22Rv1 (cell line): ENCODE results near the gene CLTA.

Experiments used
- ZFX ChIP-seq: fragments of 450-650 bp; IDR thresholded peaks from 2 replicates; pipeline ENCODE4 v1.6.1; 2017; ENCODE audit warnings: antibody characterized with exemption, borderline replicate concordance
- TF ChIP-seq, protein P1 (sequence below): fragments of 450-650 bp; IDR thresholded peaks from 2 replicates; pipeline ENCODE4 v1.5.1; 2017; ENCODE audit warnings: mild to moderate bottlenecking

DNA sequence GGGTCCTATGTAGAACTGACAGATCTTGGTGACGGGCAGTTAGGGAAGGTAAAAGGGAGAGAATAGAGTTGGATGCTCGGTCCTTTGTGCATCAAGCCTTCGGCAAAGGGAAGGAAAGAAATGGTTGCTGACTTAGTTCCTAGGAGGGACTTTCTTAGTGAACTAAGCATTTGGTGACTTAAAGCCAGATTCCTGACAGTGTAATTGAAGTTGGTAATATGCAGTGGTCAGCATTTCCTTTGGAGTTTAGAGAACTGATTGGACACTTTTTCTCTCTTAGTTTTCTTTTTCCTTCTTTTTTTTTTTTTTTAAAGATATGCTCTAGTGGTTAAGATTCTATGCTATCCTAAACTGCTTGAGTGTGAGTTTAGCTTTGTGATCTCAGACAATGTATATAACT is 2.3 kb downstream of the CLTA start:
- TF ChIP-seq, protein P1, sequence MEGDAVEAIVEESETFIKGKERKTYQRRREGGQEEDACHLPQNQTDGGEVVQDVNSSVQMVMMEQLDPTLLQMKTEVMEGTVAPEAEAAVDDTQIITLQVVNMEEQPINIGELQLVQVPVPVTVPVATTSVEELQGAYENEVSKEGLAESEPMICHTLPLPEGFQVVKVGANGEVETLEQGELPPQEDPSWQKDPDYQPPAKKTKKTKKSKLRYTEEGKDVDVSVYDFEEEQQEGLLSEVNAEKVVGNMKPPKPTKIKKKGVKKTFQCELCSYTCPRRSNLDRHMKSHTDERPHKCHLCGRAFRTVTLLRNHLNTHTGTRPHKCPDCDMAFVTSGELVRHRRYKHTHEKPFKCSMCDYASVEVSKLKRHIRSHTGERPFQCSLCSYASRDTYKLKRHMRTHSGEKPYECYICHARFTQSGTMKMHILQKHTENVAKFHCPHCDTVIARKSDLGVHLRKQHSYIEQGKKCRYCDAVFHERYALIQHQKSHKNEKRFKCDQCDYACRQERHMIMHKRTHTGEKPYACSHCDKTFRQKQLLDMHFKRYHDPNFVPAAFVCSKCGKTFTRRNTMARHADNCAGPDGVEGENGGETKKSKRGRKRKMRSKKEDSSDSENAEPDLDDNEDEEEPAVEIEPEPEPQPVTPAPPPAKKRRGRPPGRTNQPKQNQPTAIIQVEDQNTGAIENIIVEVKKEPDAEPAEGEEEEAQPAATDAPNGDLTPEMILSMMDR, result no peak
- no peak for TF ChIP-seq ZFX
